Peyer's patch (tissue), 4 donors: Measurements from ENCODE around the gene TIMD4.

Experiments
- CTCF ChIP-seq, 6 experiments: fragments of 450-650 bp in 4 of 6; fragments of 200-600 bp in 2 of 6; sonication (generic) in 1 of 6; IDR thresholded peaks; one replicate each; pipeline ENCODE4 v1.5.1; 2017 to 2019; ENCODE audit warnings: antibody characterized with exemption in 6 of 6, mild to moderate bottlenecking in 3 of 6, moderate library complexity in 1 of 6
- POLR2A ChIP-seq, 2 donors: fragments of 450-650 bp; IDR thresholded peaks; one replicate each; pipeline ENCODE4 v1.5.1; 2017; ENCODE audit warnings: antibody characterized with exemption in 2 of 2, mild to moderate bottlenecking in 2 of 2, moderate library complexity in 2 of 2

- no peak for TF ChIP-seq CTCF (IDR thresholded peaks at IDR 0.05)
- TF ChIP-seq POLR2A (IDR thresholded peaks at IDR 0.05): no peak
Observed at GRCh38 chr5:156906807-156907206, 56.2 kb downstream of the TIMD4 start.
